Pancreas (tissue), 10 donors: ENCODE results near the gene PTRH2. TPM values are rescaled to one million over a fixed set of nuclear protein-coding genes. Genes with fewer than 3 reads are reported as not detected.

Source experiments
- ATAC-seq, 4 donors: fragments of 200-7000 bp; cut with Tn5 transposase; one replicate each; pipeline versions ENCODE4 v1.8.0 to v1.9.1; 2020; ENCODE audit warnings: mild to moderate bottlenecking in 4 of 4, moderate library complexity in 4 of 4
- DNase-seq, 6 donors: peaks; one replicate each; pipeline ENCODE4 v3.0.0-alpha.2; 2020
- FAIRE-seq: peaks from 2 replicates; lab custom pipeline; 2012; peaks lifted over from hg19 to GRCh38; lab: Jason Lieb, UNC
- H3K27ac ChIP-seq, 4 donors: fragments of 200-600 bp; sonication (generic); 1 replicate in 3 of 4; 2 replicates in 1 of 4; pipeline versions ENCODE4 v1.5.0 to v1.8.0; 2020
- H3K27me3 ChIP-seq, 4 donors: fragments of 200-600 bp; one replicate each; pipeline ENCODE4 v1.8.0; 2021
- H3K36me3 ChIP-seq, 3 donors: fragments of 200-600 bp; sonication (generic) in 1 of 3; one replicate each; pipeline versions ENCODE4 v1.5.0 to v1.8.0; 2020 to 2021
- H3K4me1 ChIP-seq, 3 donors: fragments of 200-600 bp; one replicate each; pipeline ENCODE4 v1.8.0; 2021
- H3K4me3 ChIP-seq, 4 donors: fragments of 200-600 bp; sonication (generic) in 2 of 4; one replicate each; pipeline versions ENCODE4 v1.5.0 to v1.8.0; 2020 to 2021
- H3K9me3 ChIP-seq, 4 donors: fragments of 200-600 bp; one replicate each; pipeline ENCODE4 v1.8.0; 2021
- WGBS, 2 donors: extraction: QIAGEN DNeasy Blood & Tissue Kit; methylation state at CpG; one replicate each; pipeline ENCODE4 v1.1.7; 2013; 5-methylcytosine and 5-hydroxymethylcytosine counted together
- intact Hi-C, 3 donors: fragments of 100-400 bp; cut with DNase I; formaldehyde crosslinking; loops; one replicate each; pipeline versions ENCODE4 v1.11.1 to v1.14.2; 2022
- polyA plus RNA-seq, 2 donors: library from polyadenylated mRNA; stranded (reverse); fragments of 200-250 nt; gene quantifications; one replicate each; pipeline ENCODE4 v1.2.3, GENCODE V29; 2013
- total RNA-seq, 6 donors: library from RNA; stranded (reverse); fragmentation: NEBNext Ultra II Directional in 4 of 6; extraction: Animal tissue kit (Norgen Biotek cat#: 25700) in 4 of 6; gene quantifications; one replicate each; pipeline versions ENCODE4 v1.2.1 to v1.2.4, GENCODE V29; 2021 to 2023
- TF ChIP-seq, protein P1 (sequence below), 4 donors: fragments of 200-600 bp; sonication (generic) in 3 of 4; IDR thresholded peaks; one replicate each; pipeline versions ENCODE4 v1.5.0 to v1.8.0; 2021; ENCODE audit warnings: antibody characterized with exemption in 4 of 4
- donor health status: healthy with polysubstance abuse.
- donor health status: DM: no; HTN: no; CAD: no; lungs with moderate emphysema.
- donor health status: DM: no; HTN: no; CAD: no.
- donor health status: control.
- donor health status: control.
- donor health status: Bipolar disorder and iron deficiency.
- donor health status: DM: yes; HTN: yes; CAD: no.
- donor health status: DM: no; HTN: no; CAD: no.
- donor health status: DM: no; HTN: no; CAD: no.
- donor health status: DM: yes; HTN: yes; CAD: no.

The PTRH2 gene
- total and polyA plus RNA-seq, 8 donors: 5.5 to 23.8 (median 9.5) TPM

DNA sequence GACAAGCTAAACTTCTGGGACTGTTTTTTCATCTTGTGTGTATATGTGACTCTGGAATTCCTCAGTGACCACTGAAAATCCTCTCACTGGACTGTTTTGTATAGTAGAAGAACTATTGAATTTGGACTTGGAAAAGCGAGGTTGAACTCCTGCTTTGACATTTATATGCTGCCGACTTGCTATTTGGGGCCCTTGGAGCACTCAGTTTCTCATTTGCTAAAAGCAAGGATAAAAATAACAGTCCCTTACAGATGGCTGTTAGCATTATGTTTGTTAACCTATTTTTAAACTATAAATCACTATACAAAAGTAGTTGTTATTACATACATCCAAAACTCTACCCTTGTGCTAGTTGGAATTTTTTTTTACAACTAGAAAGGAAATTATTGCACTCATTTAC, 9.2 kb upstream of the PTRH2 start:
- DNase-seq (no peak), ATAC-seq (no peak), FAIRE-seq (no peak)
- Histone ChIP-seq H3K4me1 (peaks cover 0 to 14% (median 8%) of the 10 kb centered on the region in 3 donors), H3K9me3 (no peaks in the 10 kb centered on the region), H3K4me3 (no peak overlapping the region), H3K27me3 (no peaks in the 10 kb centered on the region), H3K36me3 (no peaks in the 10 kb centered on the region), H3K27ac (no peak overlapping the region)
- intact Hi-C loops: no loop called here
- WGBS, 2 donors: 85 to 86% methylated on average over 2 of the region's 2 CpGs
- TF ChIP-seq, protein P1, sequence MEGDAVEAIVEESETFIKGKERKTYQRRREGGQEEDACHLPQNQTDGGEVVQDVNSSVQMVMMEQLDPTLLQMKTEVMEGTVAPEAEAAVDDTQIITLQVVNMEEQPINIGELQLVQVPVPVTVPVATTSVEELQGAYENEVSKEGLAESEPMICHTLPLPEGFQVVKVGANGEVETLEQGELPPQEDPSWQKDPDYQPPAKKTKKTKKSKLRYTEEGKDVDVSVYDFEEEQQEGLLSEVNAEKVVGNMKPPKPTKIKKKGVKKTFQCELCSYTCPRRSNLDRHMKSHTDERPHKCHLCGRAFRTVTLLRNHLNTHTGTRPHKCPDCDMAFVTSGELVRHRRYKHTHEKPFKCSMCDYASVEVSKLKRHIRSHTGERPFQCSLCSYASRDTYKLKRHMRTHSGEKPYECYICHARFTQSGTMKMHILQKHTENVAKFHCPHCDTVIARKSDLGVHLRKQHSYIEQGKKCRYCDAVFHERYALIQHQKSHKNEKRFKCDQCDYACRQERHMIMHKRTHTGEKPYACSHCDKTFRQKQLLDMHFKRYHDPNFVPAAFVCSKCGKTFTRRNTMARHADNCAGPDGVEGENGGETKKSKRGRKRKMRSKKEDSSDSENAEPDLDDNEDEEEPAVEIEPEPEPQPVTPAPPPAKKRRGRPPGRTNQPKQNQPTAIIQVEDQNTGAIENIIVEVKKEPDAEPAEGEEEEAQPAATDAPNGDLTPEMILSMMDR (IDR thresholded peaks at IDR 0.05): no peak

DNA sequence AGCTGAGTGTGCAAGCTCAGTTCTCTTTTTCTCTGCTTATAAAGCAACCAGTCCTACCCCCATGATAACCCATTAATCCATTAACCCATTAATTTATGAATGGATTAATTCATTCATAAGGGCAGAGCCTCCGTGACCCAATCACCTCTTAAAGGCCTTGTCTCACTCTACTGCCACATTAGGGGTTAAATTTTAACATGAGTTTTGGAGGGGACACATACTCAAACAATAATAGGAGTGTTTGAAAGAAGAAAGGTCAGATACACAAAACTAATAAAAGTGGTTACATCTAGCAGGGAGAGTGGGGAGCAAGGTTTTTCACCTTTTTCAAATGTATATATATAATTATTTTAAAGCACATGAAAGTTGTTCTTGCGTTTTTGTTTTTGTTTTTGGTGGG, 7.0 kb upstream of the PTRH2 start:
- H3K27ac ChIP-seq: no peak overlapping the region
- no peak for ATAC-seq
- no peak for FAIRE-seq
- DNase-seq: no peak
- intact Hi-C loops: no loop called here
- TF ChIP-seq, protein P1 (IDR thresholded peaks at IDR 0.05): no peak
- 65 to 73% methylated on average over 2 of the region's 2 CpGs for WGBS, 2 donors
- peaks cover 0 to 21% (median 11%) of the 10 kb centered on the region in 3 donors for H3K4me1 ChIP-seq
- H3K9me3 ChIP-seq: no peaks in the 10 kb centered on the region
- H3K4me3 ChIP-seq: no peak overlapping the region
- no peaks in the 10 kb centered on the region for H3K36me3 ChIP-seq
- H3K27me3 ChIP-seq: no peaks in the 10 kb centered on the region

DNA sequence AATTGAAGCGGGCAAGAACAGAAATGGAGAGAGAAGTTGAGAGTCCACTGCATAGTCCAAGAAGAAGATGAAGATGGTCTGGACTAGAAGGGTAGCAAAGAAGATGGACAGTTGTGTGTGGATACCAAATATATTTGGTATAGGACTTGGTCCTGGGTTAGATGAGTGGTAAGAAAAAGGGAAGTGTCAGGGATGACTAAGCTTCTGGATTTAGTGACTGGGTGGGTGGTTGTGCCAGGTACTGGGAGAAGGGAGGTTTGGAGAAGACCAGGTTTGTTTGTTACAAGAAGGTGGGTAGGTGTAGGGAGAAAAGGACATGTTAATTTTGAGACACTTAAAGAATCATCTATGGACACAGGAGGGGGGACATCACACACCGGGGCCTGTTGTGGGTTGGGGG, 5.6 kb upstream of the PTRH2 start:
- Histone ChIP-seq H3K4me3 (no peak overlapping the region), H3K36me3 (no peaks in the 10 kb centered on the region), H3K27me3 (no peaks in the 10 kb centered on the region), H3K27ac (no peak overlapping the region), H3K9me3 (no peaks in the 10 kb centered on the region), H3K4me1 (peaks cover 0 to 30% (median 21%) of the 10 kb centered on the region in 3 donors)
- ATAC-seq: no peak
- FAIRE-seq: no peak
- intact Hi-C loops: no loop called here
- TF ChIP-seq, protein P1 (IDR thresholded peaks at IDR 0.05): no peak
- WGBS, 2 donors: 96 to 97% methylated on average over 2 of the region's 2 CpGs
- DNase-seq: no peak

DNA sequence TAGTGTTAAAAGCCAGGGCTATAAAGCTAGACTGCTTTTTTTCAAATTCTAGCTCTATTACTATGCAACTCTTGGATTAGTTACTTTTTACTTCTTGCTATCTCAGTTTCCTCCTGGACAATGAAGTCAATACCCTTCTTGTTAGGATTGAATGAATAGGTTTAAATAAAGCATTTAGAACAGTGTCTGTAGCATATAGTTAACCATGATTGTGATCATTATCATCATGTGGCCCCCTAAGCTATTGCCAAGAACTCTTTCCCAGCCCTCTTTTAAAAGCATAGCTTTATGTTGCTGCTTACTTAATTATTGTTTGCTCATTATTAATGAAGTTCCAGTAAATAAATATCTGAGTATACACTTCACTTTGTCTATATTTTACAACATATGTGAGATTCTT, 4.7 kb upstream of the PTRH2 start:
- H3K4me1 ChIP-seq: peaks cover 0 to 30% (median 21%) of the 10 kb centered on the region in 3 donors
- no peak for DNase-seq
- no peak overlapping the region for H3K4me3 ChIP-seq
- no peak for FAIRE-seq
- H3K27me3 ChIP-seq: no peaks in the 10 kb centered on the region
- no peak for ATAC-seq
- H3K9me3 ChIP-seq: no peaks in the 10 kb centered on the region
- H3K27ac ChIP-seq: no peak overlapping the region
- TF ChIP-seq, protein P1 (IDR thresholded peaks at IDR 0.05): no peak
- intact Hi-C loops: no loop called here
- no peaks in the 10 kb centered on the region for H3K36me3 ChIP-seq

DNA sequence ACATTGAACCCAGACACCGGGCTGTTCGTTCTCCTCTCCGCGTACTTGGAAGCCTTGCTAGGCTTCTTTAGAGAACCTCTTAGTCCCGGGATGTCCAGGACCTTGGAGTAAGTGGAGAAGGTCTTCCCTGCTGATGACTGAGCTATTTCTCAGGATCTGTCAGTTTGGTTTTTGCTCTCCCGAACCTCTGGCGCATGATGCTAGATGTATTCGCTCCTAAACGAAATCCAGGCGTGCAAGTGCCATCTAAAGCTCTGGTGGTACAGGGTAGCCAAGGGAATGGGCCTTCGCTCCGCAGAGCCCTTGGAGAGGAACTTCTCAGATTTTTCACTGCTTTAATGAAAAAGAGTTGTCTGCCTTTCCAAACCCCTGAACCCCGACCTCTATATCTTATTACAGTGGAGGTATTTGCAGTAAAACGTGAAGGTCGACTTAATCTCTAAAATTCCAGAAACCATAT, 771 bp upstream of the PTRH2 start:
- H3K4me1 ChIP-seq: peaks cover 3 to 39% (median 24%) of the 10 kb centered on the region in 3 donors
- 0 to 1% methylated on average over 15 of the region's 15 CpGs for WGBS, 2 donors
- peak; percentile 3 to 12 (median 8) for ATAC-seq
- peak overlapping the region; percentile 74 to 90 (median 84) for H3K27ac ChIP-seq
- DNase-seq: no peak
- H3K27me3 ChIP-seq: no peaks in the 10 kb centered on the region
- intact Hi-C loops: no loop called here
- no peaks in the 10 kb centered on the region for H3K36me3 ChIP-seq
- H3K9me3 ChIP-seq: no peaks in the 10 kb centered on the region
- no peak for FAIRE-seq
- H3K4me3 ChIP-seq: peak overlapping the region; percentile 41 to 84 (median 66)
- TF ChIP-seq, protein P1 (IDR thresholded peaks at IDR 0.05): no peak
